ENCODE data around the gene SARDH. TPM values are rescaled to one million over a fixed set of nuclear protein-coding genes. Genes with fewer than 3 reads are reported as not detected.

The SARDH gene
- total RNA-seq, 1 donor from 2014 or later = 0.56 TPM

- Mint-ChIP-seq H3K9me3 (ENCODE audit: unreplicated experiment) (no peaks in the 10 kb centered on the region), H3K4me1 (ENCODE audit: unreplicated experiment) (peaks cover 7% of the 10 kb centered on the region), H3K27ac (ENCODE audit: unreplicated experiment) (no peak overlapping the region), H3K27me3 (ENCODE audit: unreplicated experiment) (peaks cover 9% of the 10 kb centered on the region), H3K4me3 (ENCODE audit: unreplicated experiment) (no peak overlapping the region), H3K36me3 (ENCODE audit: unreplicated experiment) (no peaks in the 10 kb centered on the region)
- no peak for TF ChIP-seq CTCF (IDR thresholded peaks at IDR 0.05)
- no peak for DNase-seq (ENCODE audit: extremely low spot score, unreplicated experiment)
Measured at GRCh38 chr9:133707065-133707762, 30.9 kb downstream of the SARDH start.

DNA sequence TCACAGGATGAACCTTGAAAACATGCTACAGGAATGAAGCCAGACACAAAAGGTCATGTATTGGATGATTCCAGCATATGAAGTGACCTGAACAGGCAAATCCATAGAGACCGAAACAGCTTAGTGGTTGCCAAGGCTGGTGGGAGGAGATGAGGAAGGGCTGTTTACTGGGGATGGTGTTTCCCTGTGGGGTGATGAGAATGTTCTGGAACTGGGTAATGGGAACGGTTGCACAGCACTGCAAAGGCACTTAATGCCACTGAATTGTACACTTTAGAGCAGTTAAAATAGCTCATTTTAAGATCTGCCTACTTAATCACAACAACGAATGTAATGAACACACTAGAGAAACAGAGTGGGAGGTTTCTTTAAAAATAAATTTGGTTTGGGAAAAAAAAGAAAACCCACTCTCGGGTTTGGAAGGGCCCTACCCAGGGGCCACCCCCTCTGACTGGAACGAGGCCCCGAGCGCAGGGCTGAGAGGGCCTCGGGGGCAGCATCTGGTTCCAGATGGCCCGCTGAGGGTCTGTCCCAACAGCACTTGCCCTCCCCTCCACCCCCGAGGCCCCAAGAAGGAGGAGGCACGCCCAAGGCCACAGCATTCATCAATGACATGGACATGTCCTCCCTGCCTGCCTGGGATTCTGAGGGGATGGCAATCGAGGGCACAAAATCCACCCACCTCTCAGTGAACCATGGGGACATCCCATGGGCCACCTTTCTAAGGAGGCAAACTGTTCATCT, 31.7 kb downstream of the SARDH start:
- no peak for DNase-seq (ENCODE audit: extremely low spot score, unreplicated experiment)
- Mint-ChIP-seq H3K36me3 (ENCODE audit: unreplicated experiment) (no peaks in the 10 kb centered on the region), H3K9me3 (ENCODE audit: unreplicated experiment) (no peaks in the 10 kb centered on the region), H3K4me3 (ENCODE audit: unreplicated experiment) (no peak overlapping the region), H3K27me3 (ENCODE audit: unreplicated experiment) (peaks cover 12% of the 10 kb centered on the region), H3K4me1 (ENCODE audit: unreplicated experiment) (peaks cover 3% of the 10 kb centered on the region), H3K27ac (ENCODE audit: unreplicated experiment) (no peak overlapping the region)
- no peak for TF ChIP-seq CTCF (IDR thresholded peaks at IDR 0.05)

DNA sequence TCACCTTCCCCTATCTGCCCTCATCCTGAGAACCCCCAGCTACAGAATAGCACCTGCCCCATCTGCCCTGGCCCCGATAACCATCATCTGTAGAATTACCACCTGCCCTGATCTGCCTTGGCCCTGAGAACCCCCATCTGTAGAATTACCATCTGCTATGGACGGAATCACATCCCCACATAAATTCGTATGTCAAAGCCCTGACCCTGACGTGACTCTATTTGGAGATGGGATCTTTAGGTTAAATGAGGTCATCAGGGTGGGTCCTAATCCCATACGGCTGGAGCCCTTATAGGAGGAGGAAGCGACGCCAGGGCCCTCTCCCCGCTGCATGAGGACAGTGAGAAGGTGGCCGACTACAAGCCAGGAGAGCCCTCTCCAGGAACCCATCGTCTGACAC, 32.6 kb downstream of the SARDH start:
- no peak for TF ChIP-seq CTCF (IDR thresholded peaks at IDR 0.05)
- H3K4me1 Mint-ChIP-seq (ENCODE audit: unreplicated experiment) = no peaks in the 10 kb centered on the region
- no peak overlapping the region for H3K27ac Mint-ChIP-seq (ENCODE audit: unreplicated experiment)
- no peak overlapping the region for H3K4me3 Mint-ChIP-seq (ENCODE audit: unreplicated experiment)
- peaks cover 16% of the 10 kb centered on the region for H3K27me3 Mint-ChIP-seq (ENCODE audit: unreplicated experiment)
- H3K36me3 Mint-ChIP-seq (ENCODE audit: unreplicated experiment) = no peaks in the 10 kb centered on the region
- DNase-seq (ENCODE audit: extremely low spot score, unreplicated experiment) = no peak
- no peaks in the 10 kb centered on the region for H3K9me3 Mint-ChIP-seq (ENCODE audit: unreplicated experiment)

DNA sequence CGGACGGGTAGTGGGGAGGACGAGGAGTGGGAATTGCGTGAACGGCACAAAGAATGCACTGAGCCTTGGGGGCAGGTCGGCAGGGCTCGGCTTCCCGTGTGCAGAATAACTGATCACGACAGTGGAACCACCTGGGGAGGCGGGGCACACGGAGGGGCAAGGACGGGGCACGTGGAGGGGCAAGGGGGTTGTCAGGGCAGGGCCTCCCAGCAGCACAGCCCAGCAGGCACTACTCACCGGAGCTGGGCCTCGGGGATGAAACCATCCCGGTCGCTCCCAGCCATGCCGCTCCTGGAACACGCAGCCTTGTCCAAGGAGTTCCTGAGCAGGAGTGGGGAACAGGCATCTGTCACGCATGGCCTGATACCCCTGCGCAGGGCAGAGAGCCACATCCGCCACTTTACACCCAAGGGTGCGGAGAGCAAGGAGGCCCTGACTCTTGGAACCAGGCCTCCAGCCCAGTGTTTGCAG, 33.4 kb downstream of the SARDH start:
- no peak for TF ChIP-seq CTCF (IDR thresholded peaks at IDR 0.05)
- H3K27me3 Mint-ChIP-seq (ENCODE audit: unreplicated experiment) = peaks cover 16% of the 10 kb centered on the region

More for the DNA sequence above, 33.4 kb downstream of the SARDH start:
- H3K36me3 Mint-ChIP-seq (ENCODE audit: unreplicated experiment) = no peaks in the 10 kb centered on the region
- no peaks in the 10 kb centered on the region for H3K9me3 Mint-ChIP-seq (ENCODE audit: unreplicated experiment)
- H3K27ac Mint-ChIP-seq (ENCODE audit: unreplicated experiment) = no peak overlapping the region
- H3K4me3 Mint-ChIP-seq (ENCODE audit: unreplicated experiment) = no peak overlapping the region
- no peaks in the 10 kb centered on the region for H3K4me1 Mint-ChIP-seq (ENCODE audit: unreplicated experiment)
- DNase-seq (ENCODE audit: extremely low spot score, unreplicated experiment) = no peak
